GM12878 (cell line): ENCODE data around the gene C19orf73. TPM values are rescaled to one million over a fixed set of nuclear protein-coding genes. Genes with fewer than 3 reads are reported as not detected.

Source experiments
- ATAC-seq: fragments of 200-7000 bp; cut with Tn5 transposase; 3 replicates; pipeline ENCODE4 v1.9.1; 2020; ENCODE audit warnings: mild to moderate bottlenecking, moderate library complexity
- BruUV-seq: library from RNA; stranded (reverse); fragments of 400-500 nt; replicated peaks from 2 replicates; lab custom pipeline; 2021; lab: Mats Ljungman, UMichigan
- CTCF ChIA-PET: fragments of 300-600 bp; sonication (Branson Sonifier 250); formaldehyde crosslinking; extraction: SDS; loops from one replicate; lab custom pipeline; 2021; ENCODE audit warnings: inconsistent platforms; lab: Yijun Ruan, JAX
- POLR2A ChIA-PET: fragments of 350-600 bp; formaldehyde crosslinking; extraction: SDS; loops from one replicate; lab custom pipeline; 2021; ENCODE audit warnings: inconsistent platforms; lab: Charles Lee
- RAD21 ChIA-PET: fragments of 300-600 bp; sonication (Branson Sonifier 250); formaldehyde crosslinking; loops from one replicate; lab custom pipeline; 2023; ENCODE audit warnings: antibody characterized with exemption; ENCODE audit not compliant: unreplicated experiment; lab: Charles Lee
- SMC1A ChIA-PET: fragments of 300-600 bp; sonication (Branson Sonifier 250); formaldehyde crosslinking; loops from one replicate; lab custom pipeline; 2023; ENCODE audit not compliant: unreplicated experiment, uncharacterized antibody; lab: Charles Lee
- DNase-seq: peaks from one replicate; pipeline ENCODE4 v3.0.0-alpha.2; 2011; ENCODE audit warnings: low read depth, low spot score
- FAIRE-seq: peaks from 3 replicates; lab custom pipeline; 2011; peaks lifted over from hg19 to GRCh38; lab: Jason Lieb, UNC
- H2AFZ ChIP-seq: 2 replicates; pipeline ENCODE4 v1.6.0; 2011; ENCODE audit warnings: low read depth, low read length, control low read depth; ENCODE audit not compliant: control insufficient read depth
- H3K27ac ChIP-seq: 2 replicates; pipeline ENCODE4 v1.5.1; 2011; ENCODE audit warnings: control low read depth; ENCODE audit not compliant: control insufficient read depth, insufficient read depth
- H3K27me3 ChIP-seq, 2 experiments: replicated peaks in 1 of 2; 2 replicates each; pipeline versions ENCODE4 v1.6.0 to v1.6.1; 2011; ENCODE audit warnings: low read length in 1 of 2; ENCODE audit not compliant: control insufficient read depth in 2 of 2, insufficient read depth in 2 of 2
- H3K36me3 ChIP-seq, 2 experiments: 2 replicates each; pipeline ENCODE4 v1.5.1; 2011; ENCODE audit warnings: low read length in 1 of 2; ENCODE audit not compliant: control insufficient read depth in 2 of 2, insufficient read depth in 2 of 2
- H3K4me1 ChIP-seq: 2 replicates; pipeline ENCODE4 v1.6.1; 2011; ENCODE audit warnings: mild to moderate bottlenecking, low read length, moderate library complexity, mixed read lengths; ENCODE audit not compliant: control insufficient read depth, insufficient read depth
- H3K4me2 ChIP-seq: 2 replicates; pipeline ENCODE4 v1.6.0; 2011; ENCODE audit warnings: control low read depth; ENCODE audit not compliant: control insufficient read depth, insufficient read depth
- H3K4me3 ChIP-seq: fragments of 200-600 bp; sonication (generic); 2 replicates; pipeline ENCODE4 v1.5.1; 2016
- H3K79me2 ChIP-seq: 2 replicates; pipeline ENCODE4 v1.6.0; 2011; ENCODE audit warnings: low read length; ENCODE audit not compliant: control insufficient read depth, insufficient read depth
- H3K9ac ChIP-seq: 2 replicates; pipeline ENCODE4 v1.8.0; 2011; ENCODE audit warnings: low read length, control low read depth, mixed read lengths; ENCODE audit not compliant: control insufficient read depth, insufficient read depth
- H3K9me3 ChIP-seq: replicated peaks from 3 replicates; pipeline ENCODE4 v1.5.1; 2011; ENCODE audit warnings: mild to moderate bottlenecking, low read length; ENCODE audit not compliant: control insufficient read depth, insufficient read depth
- H4K20me1 ChIP-seq: 2 replicates; pipeline ENCODE4 v1.6.0; 2011; ENCODE audit not compliant: control insufficient read depth, insufficient read depth
- ASH2L ChIP-seq: fragments of 300-600, 200-600 bp; sonication (generic); IDR thresholded peaks from 2 replicates; pipeline ENCODE4 v1.6.1; 2017; ENCODE audit warnings: low read depth, mild to moderate bottlenecking, borderline replicate concordance
- IKZF1 ChIP-seq: fragments of 450-650 bp; conservative IDR thresholded peaks from 2 replicates; pipeline ENCODE4 v1.6.1; 2017; ENCODE audit warnings: antibody characterized with exemption, mild to moderate bottlenecking
- LARP7 ChIP-seq: fragments of 450-650 bp; IDR thresholded peaks from 2 replicates; pipeline ENCODE4 v1.6.1; 2017; ENCODE audit warnings: mild to moderate bottlenecking
- POLR2A ChIP-seq: IDR thresholded peaks from 2 replicates; pipeline ENCODE4 v1.6.1; 2011; ENCODE audit warnings: low read depth, mild to moderate bottlenecking, low read length
- POLR2AphosphoS5 ChIP-seq: IDR thresholded peaks from 2 replicates; pipeline ENCODE4 v1.6.1; 2011; ENCODE audit warnings: mild to moderate bottlenecking, low read length, inconsistent platforms
- WGBS: methylation state at CpG from one replicate; pipeline ENCODE4 v1.1.6; 2016; ENCODE audit warnings: low lambda C conversion rate; ENCODE audit not compliant: insufficient replicate concordance, insufficient coverage; ENCODE audit errors: missing lambda C conversion rate; 5-methylcytosine and 5-hydroxymethylcytosine counted together
- in situ Hi-C: fragments of 300-500 bp; cut with MboI; formaldehyde crosslinking; loops from 9 replicates; pipeline ENCODE4 v1.14.3; 2018; ENCODE audit warnings: mixed read lengths
- intact Hi-C: fragments of 100-400 bp; cut with micrococcal nuclease; formaldehyde crosslinking; loops from one replicate; pipeline ENCODE4 v1.14.2; 2022; ENCODE audit not compliant: unreplicated experiment
- polyA plus RNA-seq, 11 experiments: library from polyadenylated mRNA; depleted of rRNA in 4 of 11; unstranded in 6 of 11; stranded (reverse) in 5 of 11; fragments of >200 nt; fragmentation: Nextera tagmentation in 4 of 11; fragmentation: Illumina TruSeq in 1 of 11; extraction: Ambion mirVana in 4 of 11; extraction: Trizol in 1 of 11; gene quantifications; 1 replicate in 1 of 11; 2 replicates in 10 of 11; pipeline versions ENCODE4 v1.2.1 to v1.2.3, GENCODE V29; 2011 to 2016; ENCODE audit warnings: inconsistent platforms in 2 of 11, missing spikeins in 2 of 11, low read depth in 1 of 11
- total RNA-seq, 4 experiments: library from RNA; depleted of rRNA in 3 of 4; stranded (reverse); fragments of >200 nt in 3 of 4; fragmentation: Illumina TruSeq in 1 of 4; extraction: Trizol in 1 of 4; gene quantifications; 2 replicates each; pipeline versions ENCODE4 v1.2.1 to v1.2.3, GENCODE V29; 2013 to 2021
- TF ChIP-seq, protein P1 (sequence below): IDR thresholded peaks from 2 replicates; pipeline ENCODE4 v1.6.1; 2012; ENCODE audit warnings: low read depth, low read length, improper control_type of control experiment

The C19orf73 gene
- total and polyA plus RNA-seq, 10 of the 15 experiments (the other 5 are each of a cell fraction or from before 2014, with no cell fraction given) = 0.20 to 2.0 (median 0.80) TPM

DNA sequence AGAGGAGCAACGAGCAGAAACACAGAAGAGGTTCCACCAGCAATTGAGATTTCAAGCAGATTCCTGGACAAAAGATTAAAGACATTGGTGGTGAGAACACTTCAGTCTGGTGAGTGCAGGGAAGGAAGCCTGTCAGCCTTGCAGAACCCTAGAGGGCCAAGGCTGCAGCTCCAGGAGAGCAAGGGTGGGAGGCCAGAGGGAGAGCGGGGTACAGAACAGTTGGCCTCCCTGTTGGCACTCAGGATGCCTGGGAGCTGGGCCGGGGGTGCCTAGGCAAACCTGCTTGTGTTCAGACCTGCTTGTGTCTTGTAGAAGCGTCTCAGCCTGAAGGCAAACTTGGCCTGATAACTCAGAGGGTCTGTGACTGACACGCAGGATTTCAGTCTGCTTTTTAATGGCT, 9.9 kb downstream of the C19orf73 start:
- no peak for FAIRE-seq
- H3K27me3 ChIP-seq = no peaks in the 10 kb centered on the region

GRCh38 chr19:49107625-49108459, 11.1 kb downstream of the C19orf73 start:
- RAD21 ChIA-PET = no interaction called here
- no peak for FAIRE-seq
- intact Hi-C loops (no loop called here), in situ Hi-C loops (no loop called here)
- SMC1A ChIA-PET = no interaction called here
- Histone ChIP-seq H3K27ac (no peak overlapping the region), H3K9ac (no peak overlapping the region), H3K4me3 (no peak overlapping the region), H3K79me2 (no peaks in the 10 kb centered on the region), H3K9me3 (no peaks in the 10 kb centered on the region), H3K4me1 (no peaks in the 10 kb centered on the region), H3K36me3 (peaks cover 7 to 41% of the 10 kb centered on the region in 2 experiments), H3K27me3 (no peaks in the 10 kb centered on the region), H3K4me2 (no peak overlapping the region), H2AFZ (no peak overlapping the region), H4K20me1 (no peaks in the 10 kb centered on the region)
- CTCF ChIA-PET = interaction anchor here (1.0 kb wide), 1 partner anchor 91 kb away, joined by 3 read pairs; no protein-coding TSS in a partner anchor
- ATAC-seq = no peak
- POLR2A ChIA-PET = no interaction called here
- WGBS = 92% methylated on average over 78 of the region's 93 CpGs
- no peak for DNase-seq
- TF ChIP-seq, protein P1, sequence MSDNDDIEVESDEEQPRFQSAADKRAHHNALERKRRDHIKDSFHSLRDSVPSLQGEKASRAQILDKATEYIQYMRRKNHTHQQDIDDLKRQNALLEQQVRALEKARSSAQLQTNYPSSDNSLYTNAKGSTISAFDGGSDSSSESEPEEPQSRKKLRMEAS = no peak
- TF ChIP-seq POLR2A = peak; percentile 44; the same call in 1 of the 2 replicates
- TF ChIP-seq IKZF1 = 0 out of 2 replicates have a peak, but pooled peaks have one; percentile 18
- no peak for TF ChIP-seq ASH2L
- BruUV-seq = no TSS peak

More for the DNA sequence above, 9.9 kb downstream of the C19orf73 start:
- CTCF ChIA-PET = interaction anchor here (1.0 to 1.7 kb wide), 3 partner anchors 11 to 90 kb away, joined by 3 to 9 read pairs (median 3); no protein-coding TSS in a partner anchor
- H3K79me2 ChIP-seq = no peaks in the 10 kb centered on the region
- 99% methylated on average over 5 of the region's 5 CpGs for WGBS
- in situ Hi-C loops = no loop called here
- H3K27ac ChIP-seq = no peak overlapping the region
- POLR2A ChIA-PET = interaction anchor here (0.7 kb wide), 1 partner anchor 341 kb away, joined by 8 read pairs; no protein-coding TSS in a partner anchor
- SMC1A ChIA-PET = no interaction called here
- RAD21 ChIA-PET = no interaction called here
- DNase-seq = no peak
- no peaks in the 10 kb centered on the region for H4K20me1 ChIP-seq
- no peaks in the 10 kb centered on the region for H3K9me3 ChIP-seq
- H2AFZ ChIP-seq = no peak overlapping the region
- TF ChIP-seq POLR2AphosphoS5 (peak; percentile 51; the same call in 1 of the 2 replicates), LARP7 (no peak), POLR2A (peak; percentile 54)
- no peak for ATAC-seq
- H3K4me2 ChIP-seq = no peak overlapping the region
- peaks cover 7 to 37% of the 10 kb centered on the region in 2 experiments for H3K36me3 ChIP-seq
- no peak overlapping the region for H3K9ac ChIP-seq
- H3K4me1 ChIP-seq = peaks cover 4% of the 10 kb centered on the region
- intact Hi-C loops = no loop called here
- BruUV-seq = no TSS peak
- H3K4me3 ChIP-seq = no peak overlapping the region
